Dermis microvascular lymphatic vessel endothelial cell (primary cell): Measurements from ENCODE around the gene WWC1. TPM values are rescaled to one million over a fixed set of nuclear protein-coding genes. Genes with fewer than 3 reads are reported as not detected.
"Not testable (repeated sequence)": the region's sequence is repeated elsewhere in the genome, so short reads cannot be mapped to it uniquely, and the experiment has no call there.

Experiments used
- DNase-seq, 2 donors: peaks; one replicate each; pipeline versions ENCODE4 v3.0.0 to v3.0.0-alpha.2; 2010; ENCODE audit warnings: low read depth in 2 of 2
- total RNA-seq: library from RNA; depleted of rRNA; stranded (reverse); fragments of >200 nt; gene quantifications from 2 replicates; pipeline ENCODE4 v1.2.1, GENCODE V29; 2014

Gene WWC1
- total RNA-seq, 1 donor from 2014 or later: 0.13 TPM

GRCh38 chr5:168434746-168435321, 143.4 kb downstream of the WWC1 start:
- DNase-seq: no peak

GRCh38 chr5:168435340-168435739, 143.9 kb downstream of the WWC1 start:
- DNase-seq: not testable (repeated sequence)

GRCh38 chr5:168438349-168438748, 146.9 kb downstream of the WWC1 start:
- no peak for DNase-seq

- no peak for DNase-seq
Measured at GRCh38 chr5:168443533-168443932, 152.1 kb downstream of the WWC1 start.

- DNase-seq: no peak
Measured at GRCh38 chr5:168443950-168444700, 152.7 kb downstream of the WWC1 start.

- DNase-seq: no peak
Measured at GRCh38 chr5:168446983-168447619, 155.7 kb downstream of the WWC1 start.

GRCh38 chr5:168447808-168448207, 156.4 kb downstream of the WWC1 start:
- no peak for DNase-seq

GRCh38 chr5:168449166-168449565, 157.7 kb downstream of the WWC1 start:
- no peak for DNase-seq

GRCh38 chr5:168451565-168451964, 160.1 kb downstream of the WWC1 start:
- DNase-seq: no peak

- no peak for DNase-seq
Measured at GRCh38 chr5:168455201-168455600, 163.8 kb downstream of the WWC1 start.

GRCh38 chr5:168457542-168457941, 166.1 kb downstream of the WWC1 start:
- no peak for DNase-seq

- no peak for DNase-seq
Measured at GRCh38 chr5:168460606-168461005, 169.2 kb downstream of the WWC1 start.

- no peak for DNase-seq
Measured at GRCh38 chr5:168463081-168463480, 171.6 kb downstream of the WWC1 start.

GRCh38 chr5:168464214-168464613, 172.8 kb downstream of the WWC1 start:
- DNase-seq: no peak

GRCh38 chr5:168464641-168465040, 173.2 kb downstream of the WWC1 start:
- DNase-seq: no peak

- no peak for DNase-seq
Measured at GRCh38 chr5:168467755-168468330, 176.4 kb downstream of the WWC1 start.

GRCh38 chr5:168468836-168469235, 177.4 kb downstream of the WWC1 start:
- DNase-seq: no peak

- DNase-seq: no peak
Measured at GRCh38 chr5:168469816-168470215, 178.4 kb downstream of the WWC1 start.

GRCh38 chr5:168471785-168472184, 180.3 kb downstream of the WWC1 start:
- no peak for DNase-seq

GRCh38 chr5:168472329-168472728, 180.9 kb downstream of the WWC1 start:
- no peak for DNase-seq

- no peak for DNase-seq
Measured at GRCh38 chr5:168474319-168474718, 182.9 kb downstream of the WWC1 start.

GRCh38 chr5:168477060-168477459, 185.6 kb downstream of the WWC1 start:
- DNase-seq: no peak
